Right kidney (tissue), 9 donors: Measurements from ENCODE around the gene GALP.
"Not testable (repeated sequence)": the region's sequence is repeated elsewhere in the genome, so short reads cannot be mapped to it uniquely, and the experiment has no call there.

Source experiments
- DNase-seq: peaks from one replicate; pipeline ENCODE4 v3.0.0-alpha.2; 2016
- long read RNA-seq, 8 donors: transcript quantifications; one replicate each; lab custom pipeline, GENCODE V29; 2026

Gene GALP
- long read RNA-seq, donor 1 = 0 reads
- long read RNA-seq, donor 2 = 0 reads
- long read RNA-seq, donor 3 = 0 reads
- long read RNA-seq, donor 4 = 0 reads
- long read RNA-seq, donor 5 = 0 reads
- long read RNA-seq, donor 6 = 0 reads
- long read RNA-seq, donor 7 = 0 reads
- long read RNA-seq, donor 8 = 0 reads

- DNase-seq = not testable (repeated sequence)
Measured at GRCh38 chr19:56175861-56176307, at the start of gene GALP. Gene GALP (plus strand): TSS chr19:56176008. CDS start chr19:56177109, 1,101 bp downstream.

- no peak for DNase-seq
Measured at GRCh38 chr19:56126983-56127780, 48.6 kb upstream of the GALP start.

GRCh38 chr19:56130006-56130405 lies 45.8 kb upstream of the GALP start:
- no peak for DNase-seq

GRCh38 chr19:56131651-56132050 lies 44.2 kb upstream of the GALP start:
- DNase-seq = no peak

GRCh38 chr19:56132316-56132822 lies 43.4 kb upstream of the GALP start:
- DNase-seq = peak; percentile 66

- peak; percentile 28 for DNase-seq
Measured at GRCh38 chr19:56133858-56134653, 41.8 kb upstream of the GALP start.

GRCh38 chr19:56134654-56134921 lies 41.2 kb upstream of the GALP start:
- DNase-seq = no peak

- no peak for DNase-seq
Measured at GRCh38 chr19:56136362-56136761, 39.4 kb upstream of the GALP start.

GRCh38 chr19:56137405-56137804 lies 38.4 kb upstream of the GALP start:
- no peak for DNase-seq

- no peak for DNase-seq
Measured at GRCh38 chr19:56138069-56138468, 37.7 kb upstream of the GALP start.

GRCh38 chr19:56139847-56140582 lies 35.8 kb upstream of the GALP start:
- DNase-seq = no peak

- DNase-seq = peak; percentile 99
Measured at GRCh38 chr19:56140583-56141416, 35.0 kb upstream of the GALP start, which contains the start of gene ZNF444. Gene ZNF444 (plus strand): TSS chr19:56141287. CDS start chr19:56146912, 5,625 bp downstream.

GRCh38 chr19:56141417-56141993 lies 34.3 kb upstream of the GALP start:
- peak; percentile 56 for DNase-seq

- peak; percentile 35 for DNase-seq
Measured at GRCh38 chr19:56142087-56142787, 33.6 kb upstream of the GALP start.

- DNase-seq = no peak
Measured at GRCh38 chr19:56142897-56143434, 32.8 kb upstream of the GALP start.

GRCh38 chr19:56144376-56144775 lies 31.4 kb upstream of the GALP start:
- no peak for DNase-seq

- no peak for DNase-seq
Measured at GRCh38 chr19:56144831-56145230, 31.0 kb upstream of the GALP start.

- no peak for DNase-seq
Measured at GRCh38 chr19:56145698-56146097, 30.1 kb upstream of the GALP start.

- DNase-seq = no peak
Measured at GRCh38 chr19:56146904-56147303, 28.9 kb upstream of the GALP start.

GRCh38 chr19:56147307-56147706 lies 28.5 kb upstream of the GALP start:
- DNase-seq = no peak
